TTC549 (cell line): ENCODE results near the gene HSFX3.
"Not testable (repeated sequence)": the region's sequence is repeated elsewhere in the genome, so short reads cannot be mapped to it uniquely, and the experiment has no call there.

Source experiments
- FAIRE-seq: peaks from 2 replicates; lab custom pipeline; 2012; peaks lifted over from hg19 to GRCh38; lab: Jason Lieb, UNC

The HSFX3 gene

DNA sequence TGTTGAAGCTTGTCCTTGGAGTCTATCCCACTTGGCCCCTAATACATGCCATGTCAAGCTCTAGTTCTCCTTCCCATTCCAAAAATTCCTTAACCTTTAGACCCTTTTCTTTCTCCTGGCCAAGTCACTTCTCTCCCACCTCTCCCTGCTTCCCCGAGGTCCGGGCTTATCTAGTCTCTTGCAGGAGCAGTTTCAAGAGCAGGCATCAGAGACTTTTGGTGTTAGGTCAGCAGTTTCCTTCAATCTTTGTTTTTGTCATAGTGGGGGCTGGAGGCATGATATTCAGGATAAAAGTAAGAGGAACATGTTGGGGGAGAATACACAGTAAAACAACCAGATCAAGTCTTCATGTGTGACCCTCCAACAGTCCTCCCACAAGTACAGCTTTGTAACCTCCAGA lies 33.1 kb downstream of the HSFX3 start:
- FAIRE-seq: no peak

DNA sequence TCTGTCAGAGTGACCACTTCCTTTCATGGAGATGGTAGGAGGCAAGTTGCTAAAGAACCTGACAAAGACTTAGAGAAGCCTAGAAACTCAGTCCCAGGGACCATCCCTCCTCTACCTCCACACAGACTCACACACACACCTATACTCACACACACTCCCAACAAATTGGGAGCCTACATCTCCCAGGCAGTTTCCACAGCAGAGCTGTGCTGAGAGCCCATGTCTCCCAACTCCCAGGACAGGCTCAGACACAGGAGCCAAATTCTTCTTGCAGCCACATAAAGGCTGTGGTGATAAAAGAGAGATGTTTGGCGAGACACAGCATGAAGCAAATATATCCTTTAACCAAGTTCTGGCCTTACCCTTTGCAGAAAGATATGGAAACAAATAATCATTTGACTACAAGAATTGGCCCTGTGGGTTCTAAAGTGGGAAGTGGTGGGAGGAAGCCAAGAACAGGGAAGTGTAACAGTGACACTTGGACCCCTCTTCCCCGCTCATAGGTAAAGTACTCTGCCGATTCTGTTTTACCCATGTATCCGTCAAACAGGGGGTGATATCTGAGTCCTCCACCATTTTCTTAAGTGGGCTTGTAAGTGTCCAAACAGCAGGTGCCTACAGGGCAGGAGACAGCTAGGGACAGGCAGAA lies 33.6 kb downstream of the HSFX3 start:
- FAIRE-seq: no peak

DNA sequence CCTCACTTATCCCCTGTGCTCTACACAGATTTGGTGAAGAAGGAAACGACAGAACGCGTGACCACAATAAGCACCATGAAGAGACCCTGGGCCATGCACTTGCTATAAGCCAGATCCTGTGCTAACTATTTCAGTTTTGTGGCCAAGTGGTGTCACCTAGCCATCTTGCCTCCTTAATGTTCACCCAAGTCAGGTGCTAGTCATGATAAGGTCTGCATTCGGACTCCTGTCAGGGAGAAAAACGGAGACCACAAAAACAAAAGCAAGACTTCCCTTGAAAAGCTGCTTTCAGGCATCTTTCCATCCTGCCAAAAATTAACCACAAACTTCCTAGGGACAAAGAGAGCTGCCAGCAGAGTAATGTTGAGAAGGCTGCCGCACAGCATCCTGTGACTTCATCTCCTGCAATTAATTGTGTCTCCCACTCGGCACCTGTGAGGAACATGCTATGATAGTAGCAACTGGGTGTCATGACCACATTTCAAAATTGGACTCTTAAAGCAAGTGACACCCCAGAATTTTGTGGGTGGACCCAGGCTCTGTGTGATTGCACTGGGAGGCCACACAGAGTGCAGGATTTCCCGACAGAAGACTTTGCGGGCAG lies 35.8 kb downstream of the HSFX3 start:
- FAIRE-seq: no peak

DNA sequence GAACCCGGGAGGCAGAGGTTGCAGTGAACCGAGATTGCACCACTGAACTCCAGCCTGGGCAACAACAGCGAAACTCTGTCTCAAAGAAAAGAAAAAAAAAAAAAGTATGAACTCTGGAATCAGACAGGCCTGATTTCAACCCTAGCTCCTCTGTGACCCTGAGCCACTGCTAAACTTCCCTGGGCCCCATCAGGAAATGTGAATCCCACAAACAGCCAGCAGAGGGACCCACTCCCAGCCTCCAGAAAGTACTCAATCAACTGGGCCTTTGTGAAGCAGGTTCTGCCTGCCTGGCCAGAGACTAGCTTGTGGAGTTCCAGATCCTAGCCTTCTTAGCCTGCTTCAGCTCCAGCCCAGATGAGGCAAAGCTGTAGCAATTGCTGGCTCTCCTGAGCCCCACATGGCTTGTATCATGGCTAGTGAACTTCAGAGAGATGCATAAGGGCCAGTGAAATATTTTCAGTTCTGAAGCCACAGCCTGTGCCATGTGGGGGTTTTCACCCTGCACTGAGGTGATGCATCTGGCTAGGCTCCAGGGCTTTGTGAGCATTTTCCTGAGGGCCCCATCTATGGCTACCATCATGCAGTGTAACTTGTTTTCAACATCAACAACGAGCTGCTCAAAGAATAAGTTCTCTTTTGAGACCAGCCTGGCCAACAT lies 37.4 kb downstream of the HSFX3 start:
- no peak for FAIRE-seq

DNA sequence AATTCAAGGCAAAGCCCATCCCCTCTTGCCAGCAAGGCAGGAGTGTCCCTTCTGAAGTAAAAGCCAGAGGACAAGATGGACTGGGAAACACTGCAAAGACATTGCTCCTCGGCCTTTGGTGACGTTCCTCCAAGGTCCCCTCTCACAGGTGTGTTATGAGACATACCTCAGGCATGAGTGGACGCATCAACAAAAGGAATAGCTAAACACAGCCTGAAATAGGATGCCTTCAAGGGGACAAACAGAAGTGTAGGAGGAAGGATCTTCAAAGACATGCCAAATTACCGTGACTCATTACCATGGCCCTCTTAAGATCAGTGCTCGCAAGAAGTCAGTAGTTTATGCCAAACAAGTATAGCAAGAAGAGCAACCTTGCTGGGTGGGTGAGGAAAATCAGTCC lies 38.6 kb downstream of the HSFX3 start:
- no peak for FAIRE-seq

DNA sequence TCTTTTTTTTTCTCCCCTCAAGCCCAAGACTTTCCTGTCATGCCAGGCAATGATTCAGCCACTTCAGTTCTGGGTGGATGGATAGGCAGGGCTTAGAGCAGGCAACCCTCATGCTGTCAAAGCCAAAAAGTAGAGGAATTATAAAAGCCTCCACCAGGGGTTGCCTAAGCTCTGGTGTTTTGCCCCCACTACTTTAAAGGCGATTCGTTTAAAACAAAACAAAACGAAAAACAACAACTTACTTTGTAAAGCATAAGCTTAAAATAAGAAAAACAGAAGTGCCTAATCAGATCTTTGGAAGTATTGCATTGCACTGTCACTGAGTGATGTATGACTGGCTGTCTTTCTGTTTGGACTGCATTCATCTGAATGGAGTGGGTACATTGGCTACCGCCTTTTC lies 39.3 kb downstream of the HSFX3 start:
- FAIRE-seq: no peak

DNA sequence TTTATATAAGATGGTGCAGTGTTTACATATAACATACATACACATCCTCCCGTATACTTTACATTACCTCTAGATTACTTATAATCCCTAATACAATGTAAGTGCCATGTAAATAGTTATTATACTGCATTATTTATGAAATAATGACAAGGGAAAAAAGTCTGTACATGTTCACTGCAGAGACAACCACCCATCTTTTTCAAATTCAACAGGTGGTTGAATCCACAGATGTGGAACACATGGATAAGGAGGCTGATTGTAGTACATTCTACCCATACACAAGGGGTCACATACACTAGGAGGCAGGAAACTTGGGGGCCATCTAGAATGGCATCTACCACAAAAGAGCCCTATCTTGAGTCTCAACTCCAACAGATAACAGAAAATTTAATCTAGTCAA lies 41.3 kb downstream of the HSFX3 start:
- no peak for FAIRE-seq

DNA sequence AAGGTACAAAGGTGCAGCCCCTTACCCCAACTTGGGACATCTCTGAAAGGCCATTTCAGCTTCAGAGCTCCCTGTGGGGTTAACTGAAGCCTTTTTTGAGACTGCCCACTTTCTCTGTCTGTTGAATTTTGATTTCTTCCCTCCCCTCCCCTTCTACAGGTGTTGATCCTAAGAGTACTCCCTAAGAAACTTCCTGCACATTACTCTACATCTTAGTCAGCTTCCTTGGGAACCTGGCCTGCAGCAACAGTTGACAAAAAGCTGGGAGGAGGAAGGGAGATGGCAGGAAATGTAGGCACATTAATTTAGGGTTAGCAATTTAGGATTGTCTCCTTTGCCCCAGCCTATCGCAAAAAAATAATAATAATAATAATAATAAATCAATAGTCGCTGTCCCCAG lies 43.4 kb downstream of the HSFX3 start:
- FAIRE-seq: no peak

DNA sequence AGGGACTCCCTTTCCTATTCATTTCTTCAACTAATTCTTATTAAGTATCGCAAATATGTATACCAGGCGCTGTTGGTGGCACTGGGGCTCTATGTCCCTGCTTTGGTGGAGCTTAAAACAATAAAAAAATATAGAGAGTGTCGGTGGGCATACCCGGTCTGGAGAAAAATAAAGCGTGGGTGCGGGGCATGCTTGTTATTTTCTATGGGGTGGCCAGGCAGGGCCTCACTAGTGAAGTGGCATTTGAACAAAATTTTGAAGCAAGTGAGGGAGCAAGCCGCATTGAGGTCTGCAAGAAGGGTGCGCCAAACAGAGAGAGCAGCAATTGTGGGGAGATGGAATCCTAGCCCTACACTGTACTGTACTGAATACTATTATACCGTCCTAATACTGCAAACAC lies 44.1 kb downstream of the HSFX3 start:
- FAIRE-seq: no peak

DNA sequence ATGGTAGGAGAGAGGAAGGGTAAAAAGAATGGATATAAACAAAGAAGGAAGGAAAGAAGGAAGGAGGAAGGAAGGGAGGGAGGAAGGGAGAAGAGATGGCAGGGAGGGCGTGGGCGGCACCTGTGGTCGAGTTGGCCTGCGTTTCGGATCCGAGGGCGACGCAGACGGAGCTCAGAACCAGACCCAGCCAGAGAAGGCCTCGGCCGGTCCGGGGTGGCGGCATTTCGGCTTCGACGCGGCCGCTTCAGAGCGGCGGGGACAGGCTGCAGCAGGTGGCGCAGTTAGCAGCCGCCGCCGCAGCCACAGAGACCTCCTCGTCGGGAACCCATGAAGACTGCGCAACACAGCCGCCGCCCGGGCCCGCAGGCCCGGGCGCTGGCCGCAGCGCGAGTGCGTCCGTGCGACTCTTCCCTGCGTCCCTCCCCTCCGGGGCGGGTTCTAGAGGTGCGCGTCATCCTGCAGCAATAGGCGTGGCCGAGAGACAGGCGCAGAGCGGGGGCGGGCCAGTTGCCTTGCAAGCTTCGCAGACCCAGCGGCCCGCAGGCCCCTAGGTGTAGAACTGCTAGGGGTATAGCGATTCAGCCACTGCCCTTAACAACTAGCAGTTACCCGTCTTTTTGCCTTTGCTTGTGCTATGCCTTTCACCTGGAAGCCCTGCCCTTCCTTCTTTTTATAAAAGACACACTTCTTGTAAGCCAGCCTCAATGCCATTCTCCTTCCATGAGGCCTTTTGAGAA lies 44.6 kb downstream of the HSFX3 start, which contains the start of gene IDS:
Gene IDS, minus strand, starts transcription at position 392 of the 737 bp plus-strand sequence. Its CDS starts 169 bp downstream, at position 223.
- FAIRE-seq: no peak

DNA sequence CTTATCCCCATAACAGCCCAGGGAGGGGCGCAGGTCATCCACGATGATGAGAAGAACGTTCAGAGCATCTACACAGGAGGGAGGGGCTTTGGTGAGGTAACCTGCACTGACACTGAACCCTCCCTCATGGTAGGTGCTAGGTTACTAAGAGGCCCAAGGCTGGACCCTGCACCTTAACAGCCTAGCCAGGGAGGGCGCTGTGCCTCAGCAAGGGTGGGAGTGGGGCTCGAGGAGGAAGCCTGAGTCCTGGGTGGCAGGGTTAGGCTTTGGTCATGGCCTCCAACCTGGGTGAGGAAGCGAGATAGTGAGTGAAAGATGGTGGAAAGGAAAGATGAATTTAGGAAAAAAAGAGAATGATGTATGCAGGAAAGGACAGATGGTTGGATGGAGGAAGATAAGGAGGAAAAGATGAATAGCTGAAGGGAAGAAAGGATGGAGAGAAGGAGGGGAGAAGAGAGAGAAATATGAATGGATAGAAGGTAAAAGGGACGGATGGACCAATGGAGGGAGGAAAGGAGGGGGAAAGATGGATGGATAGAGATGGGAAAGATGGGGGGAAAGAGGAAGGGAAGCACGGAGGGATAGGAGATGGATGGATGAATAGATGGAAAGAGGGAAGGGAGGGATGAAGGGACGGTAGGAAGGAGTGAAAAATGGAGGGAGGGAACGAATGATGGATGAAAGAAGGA lies 45.4 kb downstream of the HSFX3 start:
- no peak for FAIRE-seq

DNA sequence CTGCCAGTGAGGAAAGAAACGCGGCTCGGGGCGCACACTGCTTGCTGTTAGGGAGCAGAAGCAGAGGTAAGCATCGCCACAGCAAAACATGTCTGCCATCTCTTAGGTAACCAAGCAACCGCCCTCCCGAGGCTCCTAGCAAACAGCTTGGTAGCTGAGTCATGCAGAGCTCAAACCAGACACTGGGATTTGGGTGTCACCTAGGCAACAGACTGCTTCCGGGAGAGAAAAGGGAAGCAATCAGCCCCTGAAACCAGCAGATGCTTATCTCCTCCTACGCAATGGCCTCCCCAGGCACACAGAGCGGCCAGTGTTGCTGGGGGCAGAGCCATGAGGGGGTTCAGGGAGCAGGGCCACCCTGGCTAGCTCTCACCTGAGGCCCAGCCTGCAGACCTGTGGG lies 46.3 kb downstream of the HSFX3 start:
- not testable (repeated sequence) for FAIRE-seq

DNA sequence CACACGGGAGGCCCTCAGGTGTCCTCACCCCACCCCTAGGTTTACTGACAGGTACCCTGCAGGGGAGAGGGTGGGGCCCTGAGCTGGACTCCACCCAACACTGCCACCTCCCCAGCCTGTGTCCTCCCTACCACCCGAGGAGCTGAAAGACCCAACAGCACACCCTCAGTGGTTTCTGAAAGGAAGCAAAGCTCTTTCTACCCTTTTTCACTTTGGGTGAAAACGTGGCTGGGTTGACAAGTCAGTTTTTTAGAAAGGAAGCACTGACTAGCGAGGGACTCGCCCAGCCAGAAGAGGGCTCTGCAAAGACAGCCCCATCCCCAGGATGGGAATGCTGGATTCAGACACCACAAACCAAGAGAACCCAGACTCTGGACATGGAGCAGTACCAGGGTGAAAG lies 46.8 kb downstream of the HSFX3 start:
- not testable (repeated sequence) for FAIRE-seq

DNA sequence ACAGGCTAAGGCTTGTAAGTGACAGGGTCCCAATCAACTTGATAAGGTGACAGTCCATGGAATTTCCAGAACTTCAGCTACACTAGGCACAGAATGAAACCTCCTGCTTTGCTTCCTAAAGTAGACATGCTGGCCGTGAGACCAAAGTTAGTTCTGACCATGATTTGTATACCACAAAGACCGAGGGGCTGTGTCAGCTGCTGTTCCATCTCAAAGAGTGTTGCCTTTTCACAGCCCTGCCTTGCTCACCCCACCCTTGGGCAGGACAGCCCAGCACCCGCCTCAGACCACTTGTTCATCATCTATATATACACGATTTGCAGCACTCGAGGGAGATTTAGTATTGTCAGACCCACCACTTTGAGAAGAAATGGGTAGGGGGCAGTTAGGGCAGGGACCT lies 50.0 kb downstream of the HSFX3 start:
- FAIRE-seq: no peak

DNA sequence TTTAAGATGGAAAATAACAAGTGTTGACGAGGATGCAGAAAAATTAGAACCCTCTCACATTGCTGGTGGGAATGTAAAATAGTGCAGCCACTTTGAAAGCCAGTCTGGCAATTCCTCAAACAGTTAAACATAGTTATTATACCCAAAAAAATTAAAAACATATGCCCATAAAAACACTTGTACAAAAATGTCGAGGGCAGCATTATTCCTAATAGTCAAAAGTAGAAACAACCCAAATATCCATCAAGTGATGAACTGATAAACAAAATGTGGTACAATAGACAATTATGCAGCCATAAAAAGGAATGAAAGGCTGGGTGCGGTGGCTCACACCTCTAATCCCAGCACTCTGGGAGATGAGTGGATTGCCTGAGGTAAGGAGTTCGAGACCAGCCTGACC lies 51.0 kb downstream of the HSFX3 start:
- no peak for FAIRE-seq
